Osteocyte (in vitro differentiated cells): ENCODE measurements around the gene ACVR1C. TPM values are rescaled to one million over a fixed set of nuclear protein-coding genes. Genes with fewer than 3 reads are reported as not detected.

Experiments used
- DNase-seq: peaks from one replicate; pipeline ENCODE4 v3.0.0; 2021; ENCODE audit warnings: mixed read lengths; ENCODE audit not compliant: unreplicated experiment; ENCODE audit errors: extremely low spot score
- H3K27ac Mint-ChIP-seq: one replicate; pipeline ENCODE4 v1.8.0; 2021; ENCODE audit warnings: mild to moderate bottlenecking, mixed read lengths; ENCODE audit not compliant: unreplicated experiment
- H3K27me3 Mint-ChIP-seq: one replicate; pipeline ENCODE4 v1.8.0; 2021; ENCODE audit warnings: mixed read lengths; ENCODE audit not compliant: unreplicated experiment
- H3K36me3 Mint-ChIP-seq: one replicate; pipeline ENCODE4 v1.8.0; 2021; ENCODE audit warnings: mixed read lengths; ENCODE audit not compliant: unreplicated experiment
- H3K4me1 Mint-ChIP-seq: one replicate; pipeline ENCODE4 v1.8.0; 2021; ENCODE audit warnings: mixed read lengths; ENCODE audit not compliant: unreplicated experiment
- H3K4me3 Mint-ChIP-seq: one replicate; pipeline ENCODE4 v1.8.0; 2021; ENCODE audit warnings: mild to moderate bottlenecking, moderate library complexity, mixed read lengths; ENCODE audit not compliant: unreplicated experiment
- H3K9me3 Mint-ChIP-seq: one replicate; pipeline ENCODE4 v1.8.0; 2021; ENCODE audit warnings: mixed read lengths; ENCODE audit not compliant: unreplicated experiment
- total RNA-seq: library from RNA; stranded (reverse); gene quantifications from 2 replicates; pipeline ENCODE4 v1.2.1, GENCODE V29; 2021
- TF ChIP-seq, protein P1 (sequence below): fragments of 200-600 bp; sonication (generic); IDR thresholded peaks from 2 replicates; pipeline ENCODE4 v1.5.0; 2021; ENCODE audit warnings: antibody characterized with exemption, mild to moderate bottlenecking, moderate library complexity

ACVR1C gene
- total RNA-seq, 1 donor from 2014 or later: 0.08 TPM

DNA sequence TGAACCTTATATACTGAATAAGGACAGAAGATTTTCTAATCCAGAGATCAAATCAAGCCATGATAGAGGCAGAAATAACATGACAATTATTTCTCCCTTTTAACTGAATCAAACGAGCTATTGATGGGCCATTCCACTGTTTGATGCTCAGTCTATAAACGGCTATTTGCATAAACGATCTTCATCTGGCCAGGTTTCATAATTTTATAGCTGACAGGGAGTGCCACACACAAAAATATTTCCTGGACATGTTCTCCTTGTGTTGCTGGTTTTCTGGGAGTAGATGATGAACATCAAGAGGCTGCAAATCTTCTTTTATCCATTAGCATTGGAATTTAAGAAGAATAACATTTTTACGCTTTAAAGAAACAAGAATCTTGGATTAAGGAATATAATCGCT is 63.1 kb downstream of the ACVR1C start:
- Mint-ChIP-seq H3K27ac (no peak overlapping the region), H3K4me3 (no peak overlapping the region), H3K27me3 (peaks cover 5% of the 10 kb centered on the region), H3K36me3 (no peaks in the 10 kb centered on the region), H3K9me3 (peaks cover 12% of the 10 kb centered on the region), H3K4me1 (no peaks in the 10 kb centered on the region)
- TF ChIP-seq, protein P1, sequence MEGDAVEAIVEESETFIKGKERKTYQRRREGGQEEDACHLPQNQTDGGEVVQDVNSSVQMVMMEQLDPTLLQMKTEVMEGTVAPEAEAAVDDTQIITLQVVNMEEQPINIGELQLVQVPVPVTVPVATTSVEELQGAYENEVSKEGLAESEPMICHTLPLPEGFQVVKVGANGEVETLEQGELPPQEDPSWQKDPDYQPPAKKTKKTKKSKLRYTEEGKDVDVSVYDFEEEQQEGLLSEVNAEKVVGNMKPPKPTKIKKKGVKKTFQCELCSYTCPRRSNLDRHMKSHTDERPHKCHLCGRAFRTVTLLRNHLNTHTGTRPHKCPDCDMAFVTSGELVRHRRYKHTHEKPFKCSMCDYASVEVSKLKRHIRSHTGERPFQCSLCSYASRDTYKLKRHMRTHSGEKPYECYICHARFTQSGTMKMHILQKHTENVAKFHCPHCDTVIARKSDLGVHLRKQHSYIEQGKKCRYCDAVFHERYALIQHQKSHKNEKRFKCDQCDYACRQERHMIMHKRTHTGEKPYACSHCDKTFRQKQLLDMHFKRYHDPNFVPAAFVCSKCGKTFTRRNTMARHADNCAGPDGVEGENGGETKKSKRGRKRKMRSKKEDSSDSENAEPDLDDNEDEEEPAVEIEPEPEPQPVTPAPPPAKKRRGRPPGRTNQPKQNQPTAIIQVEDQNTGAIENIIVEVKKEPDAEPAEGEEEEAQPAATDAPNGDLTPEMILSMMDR: no peak
- no peak for DNase-seq

DNA sequence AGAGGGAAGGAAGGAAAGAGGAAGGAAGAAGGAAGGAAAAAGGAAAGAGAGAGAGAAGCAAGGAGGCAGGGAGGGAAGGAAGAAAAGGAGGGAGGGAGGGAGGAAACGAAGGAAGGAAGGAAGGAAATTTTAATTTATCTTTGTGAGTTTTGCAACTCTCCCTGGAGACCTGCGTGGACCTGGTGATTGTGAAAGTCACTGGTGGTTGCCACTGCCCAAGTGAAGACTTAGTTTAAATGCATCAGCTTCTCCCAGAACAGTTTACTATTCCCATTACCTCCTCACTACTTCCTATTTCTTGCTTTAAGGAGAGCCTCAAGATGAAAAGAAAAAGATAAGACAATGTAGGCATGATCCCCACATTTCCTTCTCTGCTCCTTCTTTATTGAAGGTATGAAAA is 68.8 kb downstream of the ACVR1C start:
- Mint-ChIP-seq H3K27ac (no peak overlapping the region), H3K27me3 (peaks cover 5% of the 10 kb centered on the region), H3K4me3 (no peak overlapping the region), H3K4me1 (peaks cover 13% of the 10 kb centered on the region), H3K9me3 (peaks cover 12% of the 10 kb centered on the region), H3K36me3 (no peaks in the 10 kb centered on the region)
- TF ChIP-seq, protein P1: no peak
- DNase-seq: no peak

DNA sequence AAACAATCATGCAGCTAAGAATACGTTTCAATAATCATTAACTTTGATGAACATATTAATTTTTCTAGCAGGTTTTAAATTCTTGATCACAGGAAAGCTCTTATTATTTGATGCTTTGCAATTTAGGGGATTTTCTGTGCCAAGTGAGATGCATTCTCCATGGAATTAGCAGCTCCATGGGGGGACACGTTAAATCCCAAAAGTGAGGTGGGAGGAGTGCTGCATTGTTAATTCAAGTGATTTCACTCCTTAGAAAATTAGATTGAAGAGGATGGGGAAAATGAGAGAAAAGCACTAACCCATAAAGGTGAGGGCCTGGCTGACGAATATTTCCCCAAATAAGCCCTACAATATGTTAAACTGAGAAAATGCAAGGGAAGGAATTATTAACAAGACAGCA is 69.2 kb downstream of the ACVR1C start:
- Mint-ChIP-seq H3K36me3 (no peaks in the 10 kb centered on the region), H3K27ac (no peak overlapping the region), H3K9me3 (peaks cover 12% of the 10 kb centered on the region), H3K4me3 (no peak overlapping the region), H3K27me3 (peaks cover 5% of the 10 kb centered on the region), H3K4me1 (peaks cover 13% of the 10 kb centered on the region)
- TF ChIP-seq, protein P1: no peak
- no peak for DNase-seq

DNA sequence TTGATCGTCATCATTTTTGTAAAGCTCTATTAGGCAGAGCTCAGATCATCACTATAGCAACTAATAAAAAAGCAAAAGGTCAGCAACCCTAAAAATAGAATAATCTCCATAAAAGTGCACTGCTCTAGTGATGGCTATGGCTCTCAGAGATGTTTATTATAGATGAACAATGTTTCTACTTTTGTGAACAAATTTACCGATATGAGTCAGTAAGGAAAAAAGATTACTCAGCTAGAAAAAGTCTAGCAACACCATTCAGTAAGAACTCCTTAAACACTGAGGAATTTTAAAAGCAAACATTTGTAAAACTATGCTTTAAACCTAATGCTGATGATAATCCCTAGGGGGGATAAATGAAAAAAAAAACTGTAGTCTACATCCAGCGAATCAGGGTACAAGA is 69.6 kb downstream of the ACVR1C start:
- TF ChIP-seq, protein P1: no peak
- H3K36me3 Mint-ChIP-seq: no peaks in the 10 kb centered on the region
- H3K27me3 Mint-ChIP-seq: peaks cover 3% of the 10 kb centered on the region
- no peak overlapping the region for H3K4me3 Mint-ChIP-seq
- DNase-seq: no peak
- peaks cover 13% of the 10 kb centered on the region for H3K4me1 Mint-ChIP-seq
- H3K27ac Mint-ChIP-seq: no peak overlapping the region
- peaks cover 10% of the 10 kb centered on the region for H3K9me3 Mint-ChIP-seq

DNA sequence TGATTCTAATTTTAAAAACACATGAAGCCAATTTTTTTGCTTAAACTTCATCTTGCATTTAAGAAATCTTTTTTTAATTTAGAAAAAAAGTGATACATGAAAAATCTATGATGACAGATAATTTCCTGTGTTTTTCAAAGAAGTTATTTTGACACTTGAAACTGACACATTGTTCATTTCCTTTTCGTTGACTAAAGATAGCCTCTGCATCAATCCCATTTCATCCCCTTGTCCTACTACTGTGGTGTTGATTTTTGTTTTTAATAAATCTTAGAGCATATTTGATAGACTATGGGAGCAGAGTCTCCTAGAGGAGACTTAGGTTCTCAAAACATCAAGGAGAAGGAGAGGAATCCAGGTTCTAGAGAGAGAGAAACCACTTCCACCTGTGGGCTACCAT is 70.9 kb downstream of the ACVR1C start:
- no peak overlapping the region for H3K27ac Mint-ChIP-seq
- no peaks in the 10 kb centered on the region for H3K9me3 Mint-ChIP-seq
- no peaks in the 10 kb centered on the region for H3K36me3 Mint-ChIP-seq
- H3K27me3 Mint-ChIP-seq: no peaks in the 10 kb centered on the region
- no peak for DNase-seq
- no peak overlapping the region for H3K4me3 Mint-ChIP-seq
- peaks cover 13% of the 10 kb centered on the region for H3K4me1 Mint-ChIP-seq
- TF ChIP-seq, protein P1: no peak
